H1 (cell line): ENCODE results near the gene MICU2. TPM values are rescaled to one million over a fixed set of nuclear protein-coding genes. Genes with fewer than 3 reads are reported as not detected.

Source experiments
- CTCF ChIA-PET: fragments of 300-600 bp; sonication (Branson Sonifier 250); formaldehyde crosslinking; loops from one replicate; lab custom pipeline; 2021; ENCODE audit not compliant: partially characterized antibody; lab: Charles Lee
- POLR2A ChIA-PET: fragments of 300-600 bp; sonication (Branson Sonifier 250); formaldehyde crosslinking; loops from one replicate; lab custom pipeline; 2021; ENCODE audit warnings: inconsistent platforms; ENCODE audit not compliant: partially characterized antibody; lab: Charles Lee
- DNase-seq, 2 experiments: peaks; one replicate each; pipeline versions ENCODE4 v3.0.0 to v3.0.0-alpha.2; 2010 to 2022; ENCODE audit warnings: low spot score in 2 of 2, low read depth in 1 of 2, mixed read lengths in 1 of 2
- FAIRE-seq: peaks from 2 replicates; lab custom pipeline; 2011; peaks lifted over from hg19 to GRCh38; lab: Jason Lieb, UNC
- H2AFZ ChIP-seq: 2 replicates; pipeline ENCODE4 v1.8.1; 2012; ENCODE audit warnings: low read length, inconsistent platforms
- H2AK5ac ChIP-seq: 2 replicates; pipeline ENCODE4 v1.6.1; 2013; ENCODE audit warnings: low read depth, low read length
- H2BK120ac ChIP-seq: replicated peaks from 2 replicates; pipeline ENCODE3; 2013; ENCODE audit warnings: low read depth, low read length, inconsistent platforms
- H2BK12ac ChIP-seq: 2 replicates; pipeline ENCODE4 v1.6.1; 2013; ENCODE audit warnings: low read depth, low read length
- H2BK15ac ChIP-seq: 2 replicates; pipeline ENCODE4 v1.6.1; 2013; ENCODE audit warnings: low read length
- H2BK20ac ChIP-seq: 2 replicates; pipeline ENCODE4 v1.6.1; 2013; ENCODE audit warnings: low read length
- H2BK5ac ChIP-seq: 2 replicates; pipeline ENCODE4 v1.6.1; 2013; ENCODE audit warnings: low read depth, low read length
- H3K14ac ChIP-seq: 2 replicates; pipeline ENCODE4 v1.6.1; 2013; ENCODE audit warnings: inconsistent platforms; ENCODE audit not compliant: insufficient read length
- H3K18ac ChIP-seq: 2 replicates; pipeline ENCODE4 v1.6.1; 2013; ENCODE audit warnings: low read length; ENCODE audit errors: extremely low read depth
- H3K23ac ChIP-seq: 2 replicates; pipeline ENCODE4 v1.6.1; 2013; ENCODE audit warnings: inconsistent platforms; ENCODE audit not compliant: insufficient read length
- H3K23me2 ChIP-seq: 2 replicates; pipeline ENCODE4 v1.6.1; 2013; ENCODE audit warnings: low read depth, low read length
- H3K27ac ChIP-seq: 2 replicates; pipeline ENCODE4 v1.6.1; 2011; ENCODE audit warnings: low read depth, low read length, inconsistent platforms
- H3K27me3 ChIP-seq, 4 experiments: replicated peaks in 1 of 4; 1 replicate in 1 of 4; 2 replicates in 3 of 4; pipeline versions ENCODE4 v1.6.1 to v1.8.1; 2011 to 2013; ENCODE audit warnings: low read length in 3 of 4, mild to moderate bottlenecking in 3 of 4, inconsistent platforms in 2 of 4, mixed read lengths in 2 of 4, moderate library complexity in 1 of 4; ENCODE audit not compliant: control insufficient read depth in 3 of 4, insufficient read depth in 3 of 4; ENCODE audit errors: extremely low read depth in 1 of 4
- H3K36me3 ChIP-seq, 4 experiments: 2 replicates each; pipeline versions ENCODE4 v1.6.1 to v1.8.1; 2011 to 2013; ENCODE audit warnings: mild to moderate bottlenecking in 4 of 4, low read length in 3 of 4, moderate library complexity in 2 of 4, control low read depth in 1 of 4, inconsistent platforms in 1 of 4; ENCODE audit not compliant: insufficient read depth in 4 of 4, control insufficient read depth in 2 of 4
- H3K4ac ChIP-seq: replicated peaks from 2 replicates; pipeline ENCODE3; 2013; ENCODE audit warnings: low read length, low read depth, mixed read lengths, inconsistent platforms; ENCODE audit not compliant: insufficient read length
- H3K4me1 ChIP-seq, 4 experiments: replicated peaks in 1 of 4; 1 replicate in 1 of 4; 2 replicates in 3 of 4; pipeline versions ENCODE4 v1.6.1 to v1.8.1; 2011 to 2013; ENCODE audit warnings: low read length in 3 of 4, inconsistent platforms in 2 of 4, mixed read lengths in 1 of 4; ENCODE audit not compliant: insufficient read depth in 4 of 4, control insufficient read depth in 3 of 4
- H3K4me2 ChIP-seq, 2 experiments: 2 replicates each; pipeline versions ENCODE4 v1.6.1 to v1.8.1; 2011 to 2013; ENCODE audit warnings: low read depth in 2 of 2, low read length in 2 of 2, control low read depth in 1 of 2, inconsistent platforms in 1 of 2, mild to moderate bottlenecking in 1 of 2; ENCODE audit not compliant: insufficient read depth in 1 of 2
- H3K4me3 ChIP-seq, 4 experiments: fragments of 200-600, 300-600 bp in 1 of 4; sonication (generic), shearing (Covaris generic), sonication (Bioruptor Twin) in 1 of 4; 2 replicates each; pipeline versions ENCODE4 v1.5.1 to v1.8.1; 2011 to 2016; ENCODE audit warnings: low read length in 4 of 4, low read depth in 3 of 4, control low read depth in 2 of 4, inconsistent platforms in 2 of 4, mild to moderate bottlenecking in 2 of 4, mixed read lengths in 1 of 4, moderate library complexity in 1 of 4; ENCODE audit not compliant: insufficient read depth in 2 of 4; ENCODE audit errors: extremely low read depth in 1 of 4
- H3K56ac ChIP-seq: replicated peaks from 2 replicates; pipeline ENCODE3; 2013; ENCODE audit warnings: low read depth, mild to moderate bottlenecking, mixed read lengths, low read length, inconsistent platforms; ENCODE audit not compliant: insufficient read length
- H3K79me1 ChIP-seq: 2 replicates; pipeline ENCODE4 v1.6.1; 2013; ENCODE audit warnings: low read depth, low read length, control low read depth
- H3K79me2 ChIP-seq, 2 experiments: 2 replicates each; pipeline versions ENCODE4 v1.6.1 to v1.8.1; 2012 to 2013; ENCODE audit warnings: low read length in 2 of 2, mild to moderate bottlenecking in 2 of 2, inconsistent platforms in 1 of 2; ENCODE audit not compliant: insufficient read depth in 2 of 2, control insufficient read depth in 1 of 2
- H3K9ac ChIP-seq, 4 experiments: replicated peaks in 1 of 4; 1 replicate in 1 of 4; 2 replicates in 3 of 4; pipeline versions ENCODE4 v1.6.1 to v1.8.1; 2011 to 2013; ENCODE audit warnings: low read depth in 3 of 4, low read length in 3 of 4, control low read depth in 2 of 4, mild to moderate bottlenecking in 2 of 4, moderate library complexity in 2 of 4, inconsistent platforms in 1 of 4; ENCODE audit errors: extremely low read depth in 1 of 4
- H3K9me3 ChIP-seq, 2 experiments: 2 replicates each; pipeline versions ENCODE4 v1.6.1 to v1.8.1; 2012 to 2013; ENCODE audit warnings: mild to moderate bottlenecking in 2 of 2, moderate library complexity in 2 of 2, control low read depth in 1 of 2, inconsistent platforms in 1 of 2, low read depth in 1 of 2, low read length in 1 of 2, mixed read lengths in 1 of 2; ENCODE audit not compliant: insufficient read depth in 2 of 2
- H4K20me1 ChIP-seq, 2 experiments: replicated peaks in 1 of 2; 2 replicates each; pipeline versions ENCODE3 to v1.8.1; 2011 to 2013; ENCODE audit warnings: inconsistent platforms in 2 of 2, low read length in 2 of 2, mild to moderate bottlenecking in 1 of 2; ENCODE audit not compliant: insufficient read depth in 2 of 2, control insufficient read depth in 1 of 2
- H4K5ac ChIP-seq: 2 replicates; pipeline ENCODE4 v1.6.1; 2013; ENCODE audit warnings: low read length, low read depth, mixed read lengths, inconsistent platforms; ENCODE audit not compliant: insufficient read length
- H4K8ac ChIP-seq: 2 replicates; pipeline ENCODE4 v1.8.0; 2013; ENCODE audit warnings: mild to moderate bottlenecking, moderate library complexity, low read length, inconsistent platforms; ENCODE audit not compliant: insufficient read depth; ENCODE audit errors: extremely low read depth
- H4K91ac ChIP-seq: replicated peaks from 2 replicates; pipeline ENCODE3; 2013; ENCODE audit warnings: low read length, mixed read lengths, inconsistent platforms; ENCODE audit not compliant: insufficient read length
- CREB1 ChIP-seq: IDR thresholded peaks from 2 replicates; pipeline ENCODE4 v1.6.1; 2012; ENCODE audit warnings: inconsistent platforms
- WGBS, 2 experiments: shearing (Covaris generic) in 1 of 2; methylation state at CpG; one replicate each; pipeline versions ENCODE4 v1.1.6 to v1.1.7; 2013 to 2015; ENCODE audit warnings: low lambda C conversion rate in 2 of 2, mixed read lengths in 2 of 2, inconsistent platforms in 1 of 2, low coverage in 1 of 2, missing lambda C conversion rate in 1 of 2; ENCODE audit not compliant: insufficient replicate concordance in 2 of 2, insufficient coverage in 1 of 2, insufficient read length in 1 of 2; ENCODE audit errors: extremely low coverage in 1 of 2, missing lambda C conversion rate in 1 of 2; 5-methylcytosine and 5-hydroxymethylcytosine counted together
- polyA plus RNA-seq, 7 experiments: library from polyadenylated mRNA; depleted of rRNA in 3 of 7; stranded (reverse) in 5 of 7; unstranded in 2 of 7; fragments of >200 nt in 5 of 7; fragments of 200-250 nt in 2 of 7; gene quantifications; 1 replicate in 5 of 7; 2 replicates in 1 of 7; 4 replicates in 1 of 7; pipeline versions ENCODE4 v1.2.1 to v1.2.3, GENCODE V29; 2011 to 2013; ENCODE audit warnings: missing spikeins in 2 of 7, mixed read lengths in 2 of 7
- total RNA-seq: library from RNA; stranded (reverse); fragmentation: NEBNext Ultra II Directional; extraction: Animal tissue kit (Norgen Biotek cat#: 25700); gene quantifications from 2 replicates; pipeline ENCODE4 v1.2.1, GENCODE V29; 2021

MICU2 gene
- total and polyA plus RNA-seq, 2 of the 8 experiments (the other 6 are each of a cell fraction or from before 2014, with no cell fraction given): 34.6 to 36.5 TPM

GRCh38 chr13:21546372-21546771, 57.6 kb downstream of the MICU2 start:
- 85% methylated on average over 1 of the region's 1 CpG; no CpG with 5 or more reads in 1 of the 2 experiments for WGBS, 2 experiments

More at GRCh38 chr13:21546372-21546771, 57.6 kb downstream of the MICU2 start:
- Histone ChIP-seq H4K91ac (no peak overlapping the region), H4K20me1 (peaks cover 0 to 4% of the 10 kb centered on the region in 2 experiments), H2BK12ac (no peak overlapping the region), H2AFZ (no peak overlapping the region), H3K4ac (no peak overlapping the region), H3K9ac (no peak overlapping the region), H4K8ac (no peak overlapping the region), H3K36me3 (no peaks in the 10 kb centered on the region), H2BK120ac (no peak overlapping the region), H2BK5ac (no peak overlapping the region), H2BK20ac (no peak overlapping the region), H3K27me3 (no peaks in the 10 kb centered on the region), H3K18ac (no peak overlapping the region), H3K23ac (no peak overlapping the region), H3K4me3 (no peak overlapping the region), H3K79me2 (peaks cover 0 to 8% of the 10 kb centered on the region in 2 experiments; a peak in 1 of 4 replicates), H3K14ac (no peak overlapping the region), H3K4me1 (no peaks in the 10 kb centered on the region), H3K56ac (no peak overlapping the region), H3K4me2 (no peak overlapping the region), H3K79me1 (no peaks in the 10 kb centered on the region), H3K27ac (no peak overlapping the region), H3K23me2 (no peaks in the 10 kb centered on the region), H3K9me3 (no peaks in the 10 kb centered on the region), H4K5ac (no peak overlapping the region), H2AK5ac (no peak overlapping the region), H2BK15ac (no peak overlapping the region)
- TF ChIP-seq CREB1: no peak
- ChIA-PET POLR2A (no interaction called here), CTCF (interaction anchor here (0.7 kb wide), 1 partner anchor 12 kb away, joined by 3 read pairs; no protein-coding TSS in a partner anchor)
- DNase-seq: no peak
- no peak for FAIRE-seq
